OCI-LY7 (cell line): ENCODE results near the gene HSD17B14.
"Not testable (repeated sequence)": the region's sequence is repeated elsewhere in the genome, so short reads cannot be mapped to it uniquely, and the experiment has no call there.

ENCODE experiments used
- CTCF ChIP-seq: fragments of 200-600 bp; sonication (generic); conservative IDR thresholded peaks from 2 replicates; pipeline ENCODE4 v1.5.1; 2014; ENCODE audit warnings: mild to moderate bottlenecking, antibody characterized with exemption, low read length, moderate library complexity, mixed read lengths
- EZH2phosphoT487 ChIP-seq: fragments of 200-600 bp; sonication (generic); IDR thresholded peaks from 2 replicates; pipeline ENCODE4 v1.6.1; 2018; ENCODE audit warnings: low read depth, borderline replicate concordance, mild to moderate bottlenecking, mixed run types, antibody characterized with exemption, low read length, moderate library complexity, mixed read lengths

GRCh38 chr19:48787331-48787730 is 49.0 kb downstream of the HSD17B14 start:
- not testable (repeated sequence) for TF ChIP-seq CTCF, EZH2phosphoT487
